Measurements from ENCODE around the gene MOK.

- TF ChIP-seq CTCF (conservative IDR thresholded peaks at IDR 0.05 in 1 of 2, IDR thresholded peaks at IDR 0.05 in 1 of 2; ENCODE audit: extremely low read depth in 1 of 2, insufficient read depth in 1 of 2, low read depth in 1 of 2, low read length in 2 of 2) (no peak), EZH2 (IDR thresholded peaks at IDR 0.05; ENCODE audit: borderline replicate concordance, low read length) (no peak)
Observed at GRCh38 chr14:102215576-102216250, 89.3 kb downstream of the MOK start.

Data from mammary epithelial cell (primary cell).